Raji (cell line): ENCODE measurements around the gene LDLRAD1.
A peak's percentile ranks its signal among the peaks of the same experiment; 100 is the strongest.

Experiments
- POLR2A ChIP-seq: IDR thresholded peaks from 2 replicates; pipeline ENCODE4 v1.6.1; 2011; ENCODE audit warnings: low read depth, low read length, control low read depth; ENCODE audit not compliant: insufficient read depth

LDLRAD1 gene, protein sequence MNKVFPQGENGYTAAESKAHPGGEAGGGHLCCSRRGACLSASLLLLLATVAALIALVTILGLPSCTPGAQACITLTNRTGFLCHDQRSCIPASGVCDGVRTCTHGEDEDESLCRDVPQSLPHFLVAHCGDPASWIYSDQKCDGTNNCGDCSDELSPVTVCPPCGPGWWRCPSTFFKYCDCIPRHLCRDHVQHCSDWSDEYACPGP

DNA sequence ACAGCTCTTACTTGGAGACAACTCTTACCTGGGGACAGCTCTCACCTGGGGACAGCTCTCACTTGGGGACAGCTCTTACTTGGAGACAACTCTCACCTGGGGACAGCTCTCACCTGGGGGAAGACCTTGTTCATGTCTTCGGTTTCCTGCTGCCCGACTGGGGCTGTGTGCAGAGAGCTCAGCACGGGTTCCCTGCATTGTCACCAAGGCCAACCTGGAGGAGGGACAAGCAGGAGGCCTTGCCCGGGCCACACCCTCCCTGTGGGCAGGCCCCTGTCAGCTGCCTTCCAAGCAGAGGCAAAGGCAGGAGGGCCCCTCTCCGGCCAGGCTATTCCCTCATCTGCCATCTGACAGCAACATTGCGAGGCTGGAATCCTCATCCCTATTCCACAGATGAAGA is at the start of gene LDLRAD1:
TSS of gene LDLRAD1 (minus strand) at position 208 of the 400 bp plus-strand sequence. CDS start at position 134, 74 bp downstream.
- no peak for TF ChIP-seq POLR2A

GRCh38 chr1:54064299-54064698 is 46.3 kb upstream of the LDLRAD1 start:
- TF ChIP-seq POLR2A, result no peak

DNA sequence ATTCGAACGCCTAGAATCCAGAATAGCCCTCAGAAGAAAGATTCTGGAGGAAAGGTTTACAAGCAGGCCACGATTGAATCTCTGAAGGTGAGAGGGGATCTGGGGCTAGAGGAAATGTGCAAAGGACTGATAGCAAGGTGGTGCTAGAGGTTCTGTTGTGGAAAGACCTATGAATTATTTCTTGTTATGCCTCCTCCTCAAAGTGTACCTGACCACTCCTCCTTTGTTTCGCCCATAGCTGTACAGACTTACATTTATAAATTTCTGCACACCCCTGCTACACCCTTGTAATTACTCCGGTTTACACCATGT is 36.4 kb upstream of the LDLRAD1 start:
- no peak for TF ChIP-seq POLR2A

DNA sequence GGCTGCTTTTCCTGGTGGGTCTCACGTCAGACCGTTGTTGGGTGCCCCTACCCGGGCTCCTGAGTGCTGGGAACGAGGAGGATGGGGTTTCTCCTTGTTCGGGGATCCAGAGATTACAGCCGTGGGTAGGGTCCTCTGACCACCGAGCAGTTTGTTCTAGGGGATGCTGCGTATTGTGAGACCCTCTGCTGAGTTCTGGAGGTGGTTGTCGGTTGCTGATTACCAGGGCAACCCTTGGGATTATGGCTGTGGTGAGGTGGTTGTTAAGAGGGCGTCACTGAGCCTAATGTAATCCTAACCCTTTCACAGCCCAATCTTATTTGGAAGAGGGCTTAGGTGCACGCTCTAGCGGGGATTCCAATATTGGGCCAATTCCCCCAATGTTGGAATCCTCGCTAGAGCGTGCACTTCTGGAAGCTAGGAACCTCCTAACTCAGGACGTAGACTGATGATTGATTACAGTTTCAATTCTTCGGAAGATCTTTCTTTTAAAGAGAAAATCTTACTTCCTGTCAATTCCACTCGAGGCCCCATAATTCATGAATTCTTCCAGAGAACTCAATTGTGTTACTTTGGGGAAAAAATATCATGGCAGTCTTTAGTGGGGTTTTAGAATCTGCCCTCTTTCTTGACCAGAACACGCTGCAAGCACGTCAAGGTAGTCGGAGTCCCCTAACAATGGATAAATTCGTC is 35.9 kb upstream of the LDLRAD1 start:
- no peak for TF ChIP-seq POLR2A

DNA sequence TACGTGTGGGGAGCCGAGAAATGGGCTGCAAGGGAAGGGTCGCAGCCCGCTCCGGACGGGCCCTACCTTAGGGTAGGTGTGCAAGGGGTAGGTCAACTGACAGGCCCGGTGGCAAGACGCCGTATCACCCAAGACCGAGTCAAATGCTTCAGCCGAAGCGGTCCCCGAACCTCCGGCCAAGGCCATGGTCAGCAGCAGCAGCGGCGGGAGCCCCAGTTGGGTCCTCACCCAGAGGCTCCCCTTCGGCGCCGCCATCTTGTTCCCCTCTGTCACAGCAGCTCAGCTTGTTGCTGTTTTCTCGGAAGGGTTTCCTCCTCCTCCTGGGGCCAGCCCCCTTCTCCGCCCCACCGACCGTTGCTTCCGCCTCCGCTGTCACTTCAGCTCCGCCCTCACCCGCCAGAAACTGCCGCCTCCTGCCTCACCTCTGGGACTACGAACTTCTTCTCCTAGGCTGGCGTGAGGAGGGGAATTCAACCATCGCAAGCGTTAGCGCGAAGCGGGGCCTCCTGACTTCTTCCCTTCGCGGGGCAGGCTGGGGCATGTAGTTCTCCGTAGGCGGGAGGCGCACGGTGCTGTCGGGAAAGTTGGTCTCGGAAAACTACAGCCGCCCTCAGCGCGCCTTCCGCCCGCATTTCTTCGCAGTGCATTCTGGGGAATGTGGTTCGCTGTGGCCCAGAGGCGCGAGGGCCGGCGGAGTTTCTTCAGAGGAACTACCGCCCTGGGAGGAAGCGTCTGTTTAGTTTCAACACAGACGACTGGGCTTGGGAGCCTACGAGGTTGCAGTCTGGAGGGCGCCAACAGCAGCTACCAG is 35.2 kb upstream of the LDLRAD1 start, which contains the start of the genes TCEANC2 and TMEM59:
TSS of gene TCEANC2 (plus strand) at position 675 of the 811 bp plus-strand sequence. CDS start 815 bp downstream, outside the sequence.
TSS of gene TMEM59 (minus strand) at position 271 of the 811 bp plus-strand sequence. CDS start at position 255, 16 bp downstream.
- TF ChIP-seq POLR2A, result peak; percentile 73

GRCh38 chr1:54052431-54052933 is 34.5 kb upstream of the LDLRAD1 start:
- no peak for TF ChIP-seq POLR2A

- no peak for TF ChIP-seq POLR2A
Observed at GRCh38 chr1:54051933-54052430, 34.0 kb upstream of the LDLRAD1 start.

DNA sequence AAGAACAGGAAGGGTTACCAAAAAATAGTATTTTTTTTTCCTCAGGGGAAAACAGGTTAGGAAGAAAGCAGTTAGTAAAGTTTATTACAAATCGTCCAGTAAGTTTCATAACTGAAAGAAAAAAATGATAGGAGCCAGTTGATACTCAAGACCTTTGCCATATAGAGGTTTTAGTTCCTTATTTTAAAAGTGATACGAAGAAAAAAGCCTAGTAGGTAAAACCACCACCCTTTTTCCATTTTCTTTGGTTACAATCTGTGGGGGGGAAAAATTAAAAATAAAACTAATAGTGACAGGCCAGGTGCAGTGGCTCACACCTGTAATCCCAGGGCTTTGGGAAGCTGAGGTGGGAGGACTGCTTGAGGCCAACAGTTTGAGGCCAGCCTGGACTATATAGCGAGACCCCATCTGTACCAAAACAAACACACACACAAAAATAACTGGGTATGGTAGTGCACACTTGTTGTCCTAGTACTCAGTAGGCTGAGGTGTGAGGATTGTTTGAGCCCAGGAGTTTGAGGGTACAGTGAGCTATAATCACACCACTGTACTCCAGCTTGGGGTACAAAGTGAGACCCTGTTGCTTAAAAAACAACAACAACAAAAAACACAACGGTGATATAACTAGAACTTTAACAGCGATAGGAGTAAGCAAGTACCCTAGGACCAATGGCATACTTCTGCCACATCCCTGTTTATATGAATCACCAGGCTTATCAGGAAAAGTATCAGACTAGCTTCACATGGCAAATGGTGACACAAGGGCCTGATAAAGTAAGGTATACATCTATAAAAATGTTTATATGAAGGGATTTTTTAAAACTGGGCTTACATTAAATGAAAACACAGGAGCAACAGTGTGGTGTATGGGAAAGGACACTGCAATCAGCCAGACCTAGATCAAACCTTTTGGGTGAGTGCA is 29.7 kb upstream of the LDLRAD1 start:
- TF ChIP-seq POLR2A, result no peak

DNA sequence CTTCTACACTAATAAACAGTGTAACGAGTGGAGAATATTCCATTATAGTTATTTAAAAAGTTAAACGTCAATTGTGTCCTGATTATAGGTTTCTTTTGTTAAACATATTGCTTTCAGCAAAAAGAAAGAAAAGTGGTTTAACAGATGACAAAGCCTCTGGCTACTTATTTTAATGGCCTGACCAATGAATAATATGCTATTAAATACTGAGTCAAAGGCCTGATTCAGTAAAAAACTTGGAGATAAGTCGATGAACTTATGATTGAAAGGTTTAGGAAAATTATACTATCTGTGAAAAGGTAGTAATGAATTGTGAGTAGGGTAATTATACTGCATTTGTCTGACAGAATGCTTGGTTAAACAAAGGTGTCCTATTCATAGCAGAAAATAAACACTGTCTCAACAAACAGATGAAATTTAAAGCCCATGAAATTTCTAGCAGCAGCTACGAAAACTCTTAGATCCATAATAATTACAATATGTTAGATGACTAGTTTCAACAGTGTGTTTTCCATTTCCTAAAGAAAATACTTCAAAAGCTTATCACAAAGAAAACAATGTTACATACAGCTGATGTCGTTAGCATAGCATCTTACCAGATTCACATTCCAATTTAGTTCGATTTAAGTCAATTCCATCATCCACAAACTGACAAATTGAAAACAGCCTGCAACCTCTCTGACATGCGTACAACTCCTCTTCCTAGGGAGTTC is 28.8 kb upstream of the LDLRAD1 start:
- TF ChIP-seq POLR2A, result no peak

GRCh38 chr1:54045496-54045895 is 27.5 kb upstream of the LDLRAD1 start:
- TF ChIP-seq POLR2A, result no peak

- TF ChIP-seq POLR2A, result no peak
Observed at GRCh38 chr1:54041806-54042205, 23.8 kb upstream of the LDLRAD1 start.

DNA sequence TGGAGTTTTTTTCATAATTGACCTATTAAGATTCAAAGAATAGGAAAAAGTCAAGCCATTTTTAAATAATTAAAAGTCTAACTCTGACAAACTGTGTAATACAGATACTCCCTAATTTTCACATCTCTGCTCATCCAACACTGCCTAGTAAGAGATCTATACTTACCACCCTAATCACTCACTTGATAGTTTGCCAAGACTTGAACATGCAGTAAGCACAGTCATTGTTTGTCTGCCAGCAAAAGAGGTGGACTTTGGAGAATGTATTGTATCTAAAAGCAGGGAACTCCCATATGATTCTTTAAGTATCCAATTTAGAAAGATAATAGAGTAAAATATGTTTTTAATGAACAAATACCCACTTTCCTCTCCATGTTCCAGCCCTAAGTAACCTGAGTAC is 19.5 kb upstream of the LDLRAD1 start:
- no peak for TF ChIP-seq POLR2A

- no peak for TF ChIP-seq POLR2A
Observed at GRCh38 chr1:54028306-54029251, 10.6 kb upstream of the LDLRAD1 start.

DNA sequence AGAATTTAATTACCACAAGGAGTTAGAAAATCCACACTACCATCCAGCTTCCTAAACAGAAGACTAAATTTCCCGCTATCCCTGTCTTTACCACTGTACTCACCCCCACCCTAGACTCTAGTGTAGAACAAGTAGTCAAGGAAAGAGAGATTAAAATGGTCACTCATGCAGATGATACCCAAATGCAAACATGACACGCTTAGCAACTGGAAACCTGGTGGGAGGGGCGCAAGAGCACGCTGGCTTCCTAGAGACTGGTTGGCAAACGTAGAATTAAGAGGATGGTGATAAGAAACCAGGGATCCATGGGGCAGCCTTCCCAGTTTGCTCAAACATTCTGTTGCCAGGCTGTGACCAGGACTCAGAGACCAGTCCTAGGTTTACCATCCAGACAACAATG is 9.9 kb upstream of the LDLRAD1 start:
- TF ChIP-seq POLR2A, result no peak
